ENCODE data around the gene ATG2B. TPM values are rescaled to one million over a fixed set of nuclear protein-coding genes. Genes with fewer than 3 reads are reported as not detected.
A peak's percentile ranks its signal among the peaks of the same experiment; 100 is the strongest.

ATG2B gene
- total and polyA plus RNA-seq, 9 of the 15 experiments (the other 6 are each of a cell fraction or from before 2014, with no cell fraction given): 0.83 to 12.9 (median 8.7) TPM

GRCh38 chr14:96362071-96362964 lies 823 bp downstream of the ATG2B start (continued):
- TF ChIP-seq, protein P1, sequence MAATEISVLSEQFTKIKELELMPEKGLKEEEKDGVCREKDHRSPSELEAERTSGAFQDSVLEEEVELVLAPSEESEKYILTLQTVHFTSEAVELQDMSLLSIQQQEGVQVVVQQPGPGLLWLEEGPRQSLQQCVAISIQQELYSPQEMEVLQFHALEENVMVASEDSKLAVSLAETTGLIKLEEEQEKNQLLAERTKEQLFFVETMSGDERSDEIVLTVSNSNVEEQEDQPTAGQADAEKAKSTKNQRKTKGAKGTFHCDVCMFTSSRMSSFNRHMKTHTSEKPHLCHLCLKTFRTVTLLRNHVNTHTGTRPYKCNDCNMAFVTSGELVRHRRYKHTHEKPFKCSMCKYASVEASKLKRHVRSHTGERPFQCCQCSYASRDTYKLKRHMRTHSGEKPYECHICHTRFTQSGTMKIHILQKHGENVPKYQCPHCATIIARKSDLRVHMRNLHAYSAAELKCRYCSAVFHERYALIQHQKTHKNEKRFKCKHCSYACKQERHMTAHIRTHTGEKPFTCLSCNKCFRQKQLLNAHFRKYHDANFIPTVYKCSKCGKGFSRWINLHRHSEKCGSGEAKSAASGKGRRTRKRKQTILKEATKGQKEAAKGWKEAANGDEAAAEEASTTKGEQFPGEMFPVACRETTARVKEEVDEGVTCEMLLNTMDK (IDR thresholded peaks at IDR 0.05; ENCODE audit: borderline replicate concordance, insufficient read depth, low read depth, low read length, poor library complexity, severe bottlenecking): no peak
- no peak for TF ChIP-seq TAF7 (tag; IDR thresholded peaks at IDR 0.05)
- no peak for TF ChIP-seq TAF9B (IDR thresholded peaks at IDR 0.05; ENCODE audit: partially characterized antibody)
- TF ChIP-seq, protein P2, sequence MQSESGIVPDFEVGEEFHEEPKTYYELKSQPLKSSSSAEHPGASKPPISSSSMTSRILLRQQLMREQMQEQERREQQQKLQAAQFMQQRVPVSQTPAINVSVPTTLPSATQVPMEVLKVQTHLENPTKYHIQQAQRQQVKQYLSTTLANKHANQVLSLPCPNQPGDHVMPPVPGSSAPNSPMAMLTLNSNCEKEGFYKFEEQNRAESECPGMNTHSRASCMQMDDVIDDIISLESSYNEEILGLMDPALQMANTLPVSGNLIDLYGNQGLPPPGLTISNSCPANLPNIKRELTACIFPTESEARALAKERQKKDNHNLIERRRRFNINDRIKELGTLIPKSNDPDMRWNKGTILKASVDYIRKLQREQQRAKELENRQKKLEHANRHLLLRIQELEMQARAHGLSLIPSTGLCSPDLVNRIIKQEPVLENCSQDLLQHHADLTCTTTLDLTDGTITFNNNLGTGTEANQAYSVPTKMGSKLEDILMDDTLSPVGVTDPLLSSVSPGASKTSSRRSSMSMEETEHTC (IDR thresholded peaks at IDR 0.05): peak; percentile 32; the same call in 1 of the 2 replicates
- TF ChIP-seq, protein P3, sequence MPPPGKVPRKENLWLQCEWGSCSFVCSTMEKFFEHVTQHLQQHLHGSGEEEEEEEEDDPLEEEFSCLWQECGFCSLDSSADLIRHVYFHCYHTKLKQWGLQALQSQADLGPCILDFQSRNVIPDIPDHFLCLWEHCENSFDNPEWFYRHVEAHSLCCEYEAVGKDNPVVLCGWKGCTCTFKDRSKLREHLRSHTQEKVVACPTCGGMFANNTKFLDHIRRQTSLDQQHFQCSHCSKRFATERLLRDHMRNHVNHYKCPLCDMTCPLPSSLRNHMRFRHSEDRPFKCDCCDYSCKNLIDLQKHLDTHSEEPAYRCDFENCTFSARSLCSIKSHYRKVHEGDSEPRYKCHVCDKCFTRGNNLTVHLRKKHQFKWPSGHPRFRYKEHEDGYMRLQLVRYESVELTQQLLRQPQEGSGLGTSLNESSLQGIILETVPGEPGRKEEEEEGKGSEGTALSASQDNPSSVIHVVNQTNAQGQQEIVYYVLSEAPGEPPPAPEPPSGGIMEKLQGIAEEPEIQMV (tag; conservative IDR thresholded peaks at IDR 0.05; ENCODE audit: low read depth): no peak
- TF ChIP-seq KAT8 (IDR thresholded peaks at IDR 0.05; ENCODE audit: low read depth): no peak
- TF ChIP-seq ELK3 (CRISPR knock-in tag; IDR thresholded peaks at IDR 0.05): no peak
- TF ChIP-seq RBM15 (IDR thresholded peaks at IDR 0.05; ENCODE audit: insufficient read depth, low read length): no peak
- no peak for TF ChIP-seq E2F1 (CRISPR knock-in tag; IDR thresholded peaks at IDR 0.05)
- TF ChIP-seq MYNN (IDR thresholded peaks at IDR 0.05): no peak
- no peak for TF ChIP-seq MYNN (CRISPR knock-in tag; IDR thresholded peaks at IDR 0.05)
- peak; percentile 46; the same call in 1 of the 2 replicates for TF ChIP-seq PKNOX1 (IDR thresholded peaks at IDR 0.05)
- TF ChIP-seq PHF21A (IDR thresholded peaks at IDR 0.05; ENCODE audit: borderline replicate concordance, low read depth): no peak
- TF ChIP-seq NFRKB (IDR thresholded peaks at IDR 0.05; ENCODE audit: low read depth): no peak
- TF ChIP-seq ZBTB9 (CRISPR knock-in tag; IDR thresholded peaks at IDR 0.05): no peak
- no peak for TF ChIP-seq ZNF212 (CRISPR knock-in tag; IDR thresholded peaks at IDR 0.05)
- TF ChIP-seq TRIM28 (IDR thresholded peaks at IDR 0.05): no peak
